ENCODE measurements around the gene ADAMTS4. TPM values are rescaled to one million over a fixed set of nuclear protein-coding genes. Genes with fewer than 3 reads are reported as not detected.

ADAMTS4 gene
- total RNA-seq, 1 experiment from 2014 or later, result 31.6 TPM

DNA sequence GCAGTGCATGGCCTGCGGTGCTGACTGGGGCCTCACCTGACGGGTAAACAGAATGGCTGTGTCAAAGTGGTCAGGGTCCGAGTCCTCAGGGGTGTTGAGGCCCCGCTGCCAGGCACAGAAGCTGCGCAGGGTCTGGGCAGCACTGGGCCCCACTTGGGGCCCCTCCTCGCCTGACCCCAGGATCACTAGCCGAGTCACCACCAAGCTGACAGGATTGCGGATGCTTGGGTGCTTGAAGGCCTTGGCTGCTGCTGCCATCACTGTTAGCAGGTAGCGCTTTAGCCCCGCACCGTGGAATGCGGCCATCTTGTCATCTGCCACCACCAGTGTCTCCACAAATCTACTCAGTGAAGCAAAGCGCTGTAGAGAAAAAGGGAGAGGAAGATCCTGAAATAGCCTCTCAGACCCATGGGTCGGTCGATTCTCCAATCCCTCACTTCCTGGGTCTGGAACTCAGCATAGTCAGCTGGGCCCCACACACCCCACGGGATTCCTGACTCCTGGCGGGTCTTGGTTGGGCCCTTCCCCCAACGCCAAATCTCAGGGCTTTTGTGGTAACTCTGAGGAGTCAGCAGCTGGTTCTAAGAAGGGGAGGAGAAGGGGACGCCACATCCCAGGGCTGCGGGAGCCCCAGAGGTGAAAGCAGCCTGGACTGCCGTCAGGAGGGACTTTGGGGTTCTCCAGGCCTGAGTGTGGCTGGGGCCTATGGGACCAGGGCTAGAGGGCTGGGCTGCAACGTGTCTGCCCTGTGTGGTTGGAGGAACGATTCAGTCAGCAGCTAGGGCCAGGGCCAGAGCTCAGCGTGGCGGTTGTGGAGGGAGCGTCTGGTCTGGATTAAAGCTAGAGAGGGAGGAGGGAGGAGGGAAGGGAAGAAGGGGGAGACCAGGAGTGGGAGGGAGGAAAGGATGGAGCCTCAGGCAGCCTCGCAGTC, 2.1 kb downstream of the ADAMTS4 start:
- Histone ChIP-seq H3K27me3 (replicated peaks; ENCODE audit: insufficient read depth, low read depth, low read length, poor library complexity) (no peaks in the 10 kb centered on the region), H3K4me3 (ENCODE audit: low read depth, low read length, poor library complexity, severe bottlenecking) (peak overlapping the region; percentile 57), H3K27ac (ENCODE audit: low read depth, low read length, poor library complexity, severe bottlenecking) (peak overlapping the region; percentile 87), H3K4me1 (ENCODE audit: insufficient read depth, low read length, poor library complexity, severe bottlenecking) (peaks cover 54% of the 10 kb centered on the region), H3K36me3 (ENCODE audit: insufficient read depth, low read length, poor library complexity, severe bottlenecking) (peaks cover 40% of the 10 kb centered on the region), H3K9me3 (ENCODE audit: low read depth, low read length, poor library complexity, severe bottlenecking) (no peaks in the 10 kb centered on the region)
- ChIA-PET POLR2A (ENCODE audit: low non-redundant PET) (interaction anchor here (0.5 kb wide), 1 partner anchor 89 kb away, joined by 13 read pairs; no protein-coding TSS in a partner anchor), CTCF (no interaction called here)
- BruUV-seq (replicated peaks), result no TSS peak
- peak; percentile 46 for DNase-seq (ENCODE audit: low spot score)
- intact Hi-C loops (cut with micrococcal nuclease; ENCODE audit: unreplicated experiment), result no loop called here
- TF ChIP-seq, protein P1, sequence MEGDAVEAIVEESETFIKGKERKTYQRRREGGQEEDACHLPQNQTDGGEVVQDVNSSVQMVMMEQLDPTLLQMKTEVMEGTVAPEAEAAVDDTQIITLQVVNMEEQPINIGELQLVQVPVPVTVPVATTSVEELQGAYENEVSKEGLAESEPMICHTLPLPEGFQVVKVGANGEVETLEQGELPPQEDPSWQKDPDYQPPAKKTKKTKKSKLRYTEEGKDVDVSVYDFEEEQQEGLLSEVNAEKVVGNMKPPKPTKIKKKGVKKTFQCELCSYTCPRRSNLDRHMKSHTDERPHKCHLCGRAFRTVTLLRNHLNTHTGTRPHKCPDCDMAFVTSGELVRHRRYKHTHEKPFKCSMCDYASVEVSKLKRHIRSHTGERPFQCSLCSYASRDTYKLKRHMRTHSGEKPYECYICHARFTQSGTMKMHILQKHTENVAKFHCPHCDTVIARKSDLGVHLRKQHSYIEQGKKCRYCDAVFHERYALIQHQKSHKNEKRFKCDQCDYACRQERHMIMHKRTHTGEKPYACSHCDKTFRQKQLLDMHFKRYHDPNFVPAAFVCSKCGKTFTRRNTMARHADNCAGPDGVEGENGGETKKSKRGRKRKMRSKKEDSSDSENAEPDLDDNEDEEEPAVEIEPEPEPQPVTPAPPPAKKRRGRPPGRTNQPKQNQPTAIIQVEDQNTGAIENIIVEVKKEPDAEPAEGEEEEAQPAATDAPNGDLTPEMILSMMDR (conservative IDR thresholded peaks at IDR 0.05; ENCODE audit: low read depth, low read length), result no peak
- TF ChIP-seq EZH2 (IDR thresholded peaks at IDR 0.05; ENCODE audit: borderline replicate concordance, low read depth, low read length, poor library complexity, severe bottlenecking), result no peak

DNA sequence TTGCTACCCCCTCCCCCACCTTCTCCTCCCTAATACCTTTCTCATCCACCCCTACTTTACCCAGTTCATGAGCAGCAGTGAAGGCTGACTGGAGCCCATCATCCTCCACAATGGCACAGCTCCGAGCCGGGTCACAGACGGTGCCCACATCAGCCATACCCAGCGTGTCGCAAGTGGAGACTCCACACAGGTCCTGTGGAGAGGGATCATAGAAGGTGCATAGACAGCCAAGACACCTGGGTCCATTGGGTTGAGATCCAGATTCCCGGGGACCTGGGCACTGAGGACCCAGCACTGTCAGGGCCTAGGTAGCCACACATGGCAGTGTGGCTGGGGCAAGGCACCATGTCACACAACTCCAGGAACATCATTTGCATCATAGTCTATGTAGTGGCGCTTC, 2.7 kb downstream of the ADAMTS4 start:
- ChIA-PET POLR2A (ENCODE audit: low non-redundant PET) (no interaction called here), CTCF (no interaction called here)
- no TSS peak for BruUV-seq (replicated peaks)
- Histone ChIP-seq H3K36me3 (ENCODE audit: insufficient read depth, low read length, poor library complexity, severe bottlenecking) (peaks cover 47% of the 10 kb centered on the region), H3K9me3 (ENCODE audit: low read depth, low read length, poor library complexity, severe bottlenecking) (no peaks in the 10 kb centered on the region), H3K4me3 (ENCODE audit: low read depth, low read length, poor library complexity, severe bottlenecking) (no peak overlapping the region), H3K27ac (ENCODE audit: low read depth, low read length, poor library complexity, severe bottlenecking) (peak overlapping the region; percentile 87), H3K4me1 (ENCODE audit: insufficient read depth, low read length, poor library complexity, severe bottlenecking) (peaks cover 47% of the 10 kb centered on the region), H3K27me3 (replicated peaks; ENCODE audit: insufficient read depth, low read depth, low read length, poor library complexity) (no peaks in the 10 kb centered on the region)
- no peak for DNase-seq (ENCODE audit: low spot score)
- intact Hi-C loops (cut with micrococcal nuclease; ENCODE audit: unreplicated experiment), result no loop called here
- TF ChIP-seq, protein P1 (conservative IDR thresholded peaks at IDR 0.05; ENCODE audit: low read depth, low read length), result no peak
- TF ChIP-seq EZH2 (IDR thresholded peaks at IDR 0.05; ENCODE audit: borderline replicate concordance, low read depth, low read length, poor library complexity, severe bottlenecking), result no peak

DNA sequence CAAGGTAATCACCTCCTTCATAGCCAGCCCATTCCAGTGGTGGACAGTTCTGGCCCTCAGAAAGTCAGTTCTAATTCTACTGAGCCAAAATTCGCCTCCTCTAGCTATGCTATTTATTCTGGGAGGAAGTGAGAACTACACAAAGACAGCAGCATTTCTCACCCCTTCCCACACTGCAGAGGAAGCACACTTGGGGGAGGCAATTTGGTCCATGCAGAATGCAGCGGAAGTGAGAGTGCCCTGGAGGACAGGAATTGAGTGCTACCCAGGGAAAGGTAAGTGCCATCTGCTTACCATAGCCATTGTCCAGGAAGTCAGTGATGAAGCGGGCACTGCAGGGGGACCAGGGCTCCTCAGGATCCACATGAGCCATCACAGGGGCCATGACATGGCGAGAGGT, 3.7 kb downstream of the ADAMTS4 start:
- Histone ChIP-seq H3K4me1 (ENCODE audit: insufficient read depth, low read length, poor library complexity, severe bottlenecking) (peaks cover 37% of the 10 kb centered on the region), H3K4me3 (ENCODE audit: low read depth, low read length, poor library complexity, severe bottlenecking) (no peak overlapping the region), H3K27ac (ENCODE audit: low read depth, low read length, poor library complexity, severe bottlenecking) (no peak overlapping the region), H3K27me3 (replicated peaks; ENCODE audit: insufficient read depth, low read depth, low read length, poor library complexity) (no peaks in the 10 kb centered on the region), H3K36me3 (ENCODE audit: insufficient read depth, low read length, poor library complexity, severe bottlenecking) (peaks cover 53% of the 10 kb centered on the region), H3K9me3 (ENCODE audit: low read depth, low read length, poor library complexity, severe bottlenecking) (no peaks in the 10 kb centered on the region)
- ChIA-PET CTCF (no interaction called here), POLR2A (ENCODE audit: low non-redundant PET) (no interaction called here)
- intact Hi-C loops (cut with micrococcal nuclease; ENCODE audit: unreplicated experiment), result no loop called here
- BruUV-seq (replicated peaks), result no TSS peak
- DNase-seq (ENCODE audit: low spot score), result no peak
- TF ChIP-seq, protein P1 (conservative IDR thresholded peaks at IDR 0.05; ENCODE audit: low read depth, low read length), result no peak
- TF ChIP-seq EZH2 (IDR thresholded peaks at IDR 0.05; ENCODE audit: borderline replicate concordance, low read depth, low read length, poor library complexity, severe bottlenecking), result no peak
